MM.1S (cell line): Measurements from ENCODE around the gene MKNK2.

Source experiments
- DNase-seq: peaks from one replicate; pipeline ENCODE4 v3.0.0-alpha.2; 2015
- H2AFZ ChIP-seq: fragments of 300-600 bp; sonication (generic); 2 replicates; pipeline ENCODE4 v1.6.0; 2016; ENCODE audit warnings: antibody characterized with exemption, low read length
- H3F3A ChIP-seq: fragments of 300-600 bp; sonication (generic); 2 replicates; pipeline ENCODE4 v1.6.1; 2016; ENCODE audit warnings: mild to moderate bottlenecking, antibody characterized with exemption, low read length, moderate library complexity, mixed read lengths; ENCODE audit not compliant: insufficient read depth
- H3K27ac ChIP-seq: fragments of 300-600 bp; sonication (generic); 2 replicates; pipeline ENCODE4 v1.5.1; 2016; ENCODE audit warnings: mild to moderate bottlenecking, low read length
- H3K27me3 ChIP-seq: fragments of 300-600 bp; sonication (generic); replicated peaks from 2 replicates; pipeline ENCODE4 v1.6.0; 2016; ENCODE audit warnings: low read length; ENCODE audit not compliant: insufficient read depth
- H3K36me3 ChIP-seq: fragments of 300-600 bp; sonication (generic); replicated peaks from 2 replicates; pipeline ENCODE4 v1.6.1; 2016; ENCODE audit warnings: mild to moderate bottlenecking, low read length, mixed read lengths; ENCODE audit not compliant: insufficient read depth
- H3K4me1 ChIP-seq: fragments of 300-600 bp; sonication (generic); 2 replicates; pipeline ENCODE4 v1.6.1; 2016; ENCODE audit warnings: low read length, mixed read lengths
- H3K4me2 ChIP-seq: fragments of 300-600 bp; sonication (generic); 2 replicates; pipeline ENCODE4 v1.6.0; 2016; ENCODE audit warnings: low read depth, low read length
- H3K4me3 ChIP-seq: fragments of 300-600 bp; sonication (generic); 2 replicates; pipeline ENCODE4 v1.5.1; 2016; ENCODE audit warnings: low read length, mixed read lengths
- H3K79me2 ChIP-seq: fragments of 300-600 bp; sonication (generic); 2 replicates; pipeline ENCODE4 v1.6.1; 2016; ENCODE audit warnings: mixed run types, low read length, mixed read lengths
- H3K9ac ChIP-seq: fragments of 300-600 bp; sonication (generic); 2 replicates; pipeline ENCODE4 v1.6.1; 2016; ENCODE audit warnings: low read length, mixed read lengths
- H3K9me2 ChIP-seq: fragments of 300-600 bp; sonication (generic); replicated peaks from 2 replicates; pipeline ENCODE4 v1.6.1; 2016; ENCODE audit warnings: mild to moderate bottlenecking, low read length, mixed read lengths; ENCODE audit not compliant: insufficient read depth
- H3K9me3 ChIP-seq: fragments of 300-600 bp; sonication (generic); replicated peaks from 2 replicates; pipeline ENCODE4 v1.6.1; 2016; ENCODE audit warnings: mild to moderate bottlenecking, low read length, mixed read lengths; ENCODE audit not compliant: insufficient read depth
- H4K20me1 ChIP-seq: fragments of 300-600 bp; sonication (generic); 2 replicates; pipeline ENCODE4 v1.6.1; 2016; ENCODE audit warnings: mild to moderate bottlenecking, low read length, moderate library complexity, mixed read lengths; ENCODE audit not compliant: insufficient read depth
- CTCF ChIP-seq: fragments of 300-600 bp; sonication (generic); IDR thresholded peaks from 2 replicates; pipeline ENCODE4 v1.5.1; 2016; ENCODE audit warnings: antibody characterized with exemption, low read length, mixed read lengths
- EZH2 ChIP-seq: fragments of 300-600 bp; sonication (generic); optimal IDR thresholded peaks from 2 replicates; pipeline ENCODE3; 2017; ENCODE audit warnings: low read depth, mild to moderate bottlenecking, antibody characterized with exemption, low read length, mixed read lengths
- EZH2phosphoT487 ChIP-seq: fragments of 300-600 bp; sonication (generic); IDR thresholded peaks from 2 replicates; pipeline ENCODE4 v1.6.1; 2018; ENCODE audit warnings: antibody characterized with exemption, low read length

MKNK2 gene

GRCh38 chr19:2039959-2040646 is 10.9 kb downstream of the MKNK2 start:
- no peak for DNase-seq
- Histone ChIP-seq H3K27me3 (no peaks in the 10 kb centered on the region), H3K79me2 (peaks cover 42% of the 10 kb centered on the region), H3K27ac (no peak overlapping the region), H3K4me1 (peaks cover 30% of the 10 kb centered on the region), H3K36me3 (0 out of 2 replicates have a peak, but pooled peaks cover 3% of the 10 kb centered on the region), H3K9me3 (no peaks in the 10 kb centered on the region), H3K9me2 (no peaks in the 10 kb centered on the region), H3K9ac (no peak overlapping the region), H2AFZ (no peak overlapping the region), H3F3A (peaks cover 30% of the 10 kb centered on the region), H3K4me3 (no peak overlapping the region), H3K4me2 (no peak overlapping the region), H4K20me1 (no peaks in the 10 kb centered on the region)
- no peak for TF ChIP-seq EZH2phosphoT487
- TF ChIP-seq CTCF: no peak
- TF ChIP-seq EZH2: no peak

- Histone ChIP-seq H3K4me3 (no peak overlapping the region), H3K9me3 (no peaks in the 10 kb centered on the region), H3K27ac (no peak overlapping the region), H3K4me2 (no peak overlapping the region), H3K9me2 (no peaks in the 10 kb centered on the region), H3F3A (peaks cover 30% of the 10 kb centered on the region), H4K20me1 (no peaks in the 10 kb centered on the region), H3K27me3 (no peaks in the 10 kb centered on the region), H3K9ac (no peak overlapping the region), H3K36me3 (0 out of 2 replicates have a peak, but pooled peaks cover 3% of the 10 kb centered on the region), H2AFZ (no peak overlapping the region), H3K4me1 (peaks cover 30% of the 10 kb centered on the region), H3K79me2 (peaks cover 40% of the 10 kb centered on the region)
- no peak for DNase-seq
- TF ChIP-seq EZH2: no peak
- no peak for TF ChIP-seq CTCF
- TF ChIP-seq EZH2phosphoT487: no peak
Observed at GRCh38 chr19:2039089-2039958, 11.7 kb downstream of the MKNK2 start.

- H3F3A ChIP-seq: peaks cover 27% of the 10 kb centered on the region
- H3K9me2 ChIP-seq: no peaks in the 10 kb centered on the region
- H3K9me3 ChIP-seq: no peaks in the 10 kb centered on the region
- no peak for TF ChIP-seq CTCF
- no peak for TF ChIP-seq EZH2
- TF ChIP-seq EZH2phosphoT487: no peak
- no peak overlapping the region for H3K4me3 ChIP-seq
- H3K4me1 ChIP-seq: peaks cover 32% of the 10 kb centered on the region
- 0 out of 2 replicates have a peak, but pooled peaks cover 3% of the 10 kb centered on the region for H3K36me3 ChIP-seq
- no peak overlapping the region for H2AFZ ChIP-seq
- H3K27ac ChIP-seq: no peak overlapping the region
- no peak overlapping the region for H3K9ac ChIP-seq
- H3K4me2 ChIP-seq: no peak overlapping the region
- H3K79me2 ChIP-seq: peaks cover 42% of the 10 kb centered on the region
- H3K27me3 ChIP-seq: no peaks in the 10 kb centered on the region
- no peaks in the 10 kb centered on the region for H4K20me1 ChIP-seq
- DNase-seq: peak; percentile 6
Observed at GRCh38 chr19:2038284-2039088, 12.6 kb downstream of the MKNK2 start.
